ENCODE data around the gene C16orf54.

DNA sequence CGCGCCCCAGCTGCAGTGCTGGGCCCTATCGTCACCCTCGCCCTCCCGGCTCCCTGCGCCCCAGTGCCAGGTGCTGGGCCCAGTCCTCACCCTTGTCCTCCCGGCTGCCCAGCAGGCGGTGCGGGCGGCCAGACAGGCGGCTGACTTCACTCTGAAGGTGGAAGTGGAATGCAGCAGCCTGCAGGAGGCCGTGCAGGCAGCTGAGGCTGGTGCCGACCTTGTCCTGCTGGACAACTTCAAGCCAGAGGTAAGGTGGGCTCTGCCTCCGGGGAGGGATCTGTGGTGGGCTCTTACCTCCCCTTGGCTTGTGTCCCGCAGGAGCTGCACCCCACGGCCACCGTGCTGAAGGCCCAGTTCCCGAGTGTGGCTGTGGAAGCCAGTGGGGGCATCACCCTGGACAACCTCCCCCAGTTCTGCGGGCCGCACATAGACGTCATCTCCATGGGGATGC, 48.9 kb downstream of the C16orf54 start:
- TF ChIP-seq, protein P1, sequence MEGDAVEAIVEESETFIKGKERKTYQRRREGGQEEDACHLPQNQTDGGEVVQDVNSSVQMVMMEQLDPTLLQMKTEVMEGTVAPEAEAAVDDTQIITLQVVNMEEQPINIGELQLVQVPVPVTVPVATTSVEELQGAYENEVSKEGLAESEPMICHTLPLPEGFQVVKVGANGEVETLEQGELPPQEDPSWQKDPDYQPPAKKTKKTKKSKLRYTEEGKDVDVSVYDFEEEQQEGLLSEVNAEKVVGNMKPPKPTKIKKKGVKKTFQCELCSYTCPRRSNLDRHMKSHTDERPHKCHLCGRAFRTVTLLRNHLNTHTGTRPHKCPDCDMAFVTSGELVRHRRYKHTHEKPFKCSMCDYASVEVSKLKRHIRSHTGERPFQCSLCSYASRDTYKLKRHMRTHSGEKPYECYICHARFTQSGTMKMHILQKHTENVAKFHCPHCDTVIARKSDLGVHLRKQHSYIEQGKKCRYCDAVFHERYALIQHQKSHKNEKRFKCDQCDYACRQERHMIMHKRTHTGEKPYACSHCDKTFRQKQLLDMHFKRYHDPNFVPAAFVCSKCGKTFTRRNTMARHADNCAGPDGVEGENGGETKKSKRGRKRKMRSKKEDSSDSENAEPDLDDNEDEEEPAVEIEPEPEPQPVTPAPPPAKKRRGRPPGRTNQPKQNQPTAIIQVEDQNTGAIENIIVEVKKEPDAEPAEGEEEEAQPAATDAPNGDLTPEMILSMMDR (IDR thresholded peaks at IDR 0.05; ENCODE audit: low read depth, low read length, missing input control) = no peak
- no peak for TF ChIP-seq TAF1 (conservative IDR thresholded peaks at IDR 0.05)
- TF ChIP-seq, protein P2, sequence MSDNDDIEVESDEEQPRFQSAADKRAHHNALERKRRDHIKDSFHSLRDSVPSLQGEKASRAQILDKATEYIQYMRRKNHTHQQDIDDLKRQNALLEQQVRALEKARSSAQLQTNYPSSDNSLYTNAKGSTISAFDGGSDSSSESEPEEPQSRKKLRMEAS (IDR thresholded peaks at IDR 0.05) = no peak
- TF ChIP-seq NR2F2 (IDR thresholded peaks at IDR 0.05) = no peak
- no peak for TF ChIP-seq GABPA (IDR thresholded peaks at IDR 0.05 in 1 of 2, conservative IDR thresholded peaks at IDR 0.05 in 1 of 2)
- TF ChIP-seq, protein P3, sequence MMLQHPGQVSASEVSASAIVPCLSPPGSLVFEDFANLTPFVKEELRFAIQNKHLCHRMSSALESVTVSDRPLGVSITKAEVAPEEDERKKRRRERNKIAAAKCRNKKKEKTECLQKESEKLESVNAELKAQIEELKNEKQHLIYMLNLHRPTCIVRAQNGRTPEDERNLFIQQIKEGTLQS (IDR thresholded peaks at IDR 0.05) = no peak
- TF ChIP-seq, protein P4, sequence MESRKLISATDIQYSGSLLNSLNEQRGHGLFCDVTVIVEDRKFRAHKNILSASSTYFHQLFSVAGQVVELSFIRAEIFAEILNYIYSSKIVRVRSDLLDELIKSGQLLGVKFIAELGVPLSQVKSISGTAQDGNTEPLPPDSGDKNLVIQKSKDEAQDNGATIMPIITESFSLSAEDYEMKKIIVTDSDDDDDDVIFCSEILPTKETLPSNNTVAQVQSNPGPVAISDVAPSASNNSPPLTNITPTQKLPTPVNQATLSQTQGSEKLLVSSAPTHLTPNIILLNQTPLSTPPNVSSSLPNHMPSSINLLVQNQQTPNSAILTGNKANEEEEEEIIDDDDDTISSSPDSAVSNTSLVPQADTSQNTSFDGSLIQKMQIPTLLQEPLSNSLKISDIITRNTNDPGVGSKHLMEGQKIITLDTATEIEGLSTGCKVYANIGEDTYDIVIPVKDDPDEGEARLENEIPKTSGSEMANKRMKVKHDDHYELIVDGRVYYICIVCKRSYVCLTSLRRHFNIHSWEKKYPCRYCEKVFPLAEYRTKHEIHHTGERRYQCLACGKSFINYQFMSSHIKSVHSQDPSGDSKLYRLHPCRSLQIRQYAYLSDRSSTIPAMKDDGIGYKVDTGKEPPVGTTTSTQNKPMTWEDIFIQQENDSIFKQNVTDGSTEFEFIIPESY (IDR thresholded peaks at IDR 0.05) = no peak
- no peak for TF ChIP-seq EGR1 (IDR thresholded peaks at IDR 0.05; ENCODE audit: low read depth in 2 of 2)
